Activated T-helper 1 cell treated with anti-CD3 and anti-CD28 coated beads, Interleukin-2, amount 50 U/mL, for 16 hours (primary cell): Measurements from ENCODE around the gene RBFA.

Source experiments
- DNase-seq, 2 donors: peaks; one replicate each; pipeline ENCODE4 v3.0.0-alpha.2; 2020; ENCODE audit warnings: low read depth in 1 of 2, low spot score in 1 of 2

The RBFA gene

DNA sequence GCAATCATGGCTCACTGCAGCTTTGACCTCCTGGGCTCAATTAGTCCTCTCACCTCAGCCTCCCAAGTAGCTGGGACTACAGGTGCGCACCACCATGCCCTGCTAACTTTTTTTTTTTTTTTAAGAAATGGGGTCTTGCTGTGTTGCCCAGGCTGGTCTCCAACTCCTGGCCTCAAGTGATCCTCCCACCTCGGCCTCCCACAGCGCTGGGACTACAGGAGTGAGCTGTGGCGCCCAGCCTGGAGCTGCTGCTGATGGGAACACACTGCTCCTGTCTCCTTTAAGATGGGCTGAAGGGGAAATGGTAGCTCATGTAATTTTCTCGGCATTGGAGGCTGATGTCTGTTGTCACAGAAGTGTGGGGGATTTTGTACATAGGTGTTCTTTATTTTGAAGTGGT lies 39.9 kb downstream of the RBFA start:
- DNase-seq, result no peak

DNA sequence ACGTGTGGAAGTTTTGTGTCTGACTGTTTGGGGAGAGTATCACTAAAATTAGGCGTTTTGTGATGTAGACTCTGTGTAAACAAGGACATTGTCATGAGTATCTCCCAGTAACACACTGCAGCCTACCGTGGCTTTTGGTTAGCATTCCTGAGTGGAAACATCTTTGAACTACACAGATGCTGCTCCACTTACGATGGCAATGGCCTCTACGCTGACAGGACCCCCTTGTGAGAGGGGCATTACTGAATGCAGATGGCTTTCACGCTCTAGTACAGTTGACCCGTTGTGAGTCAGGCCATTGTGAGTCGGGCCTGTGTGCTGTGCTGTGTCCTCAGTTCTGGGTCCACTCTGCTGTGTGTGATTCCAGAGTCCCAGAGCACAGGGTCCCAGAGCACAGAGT lies 40.5 kb downstream of the RBFA start:
- DNase-seq, result no peak

DNA sequence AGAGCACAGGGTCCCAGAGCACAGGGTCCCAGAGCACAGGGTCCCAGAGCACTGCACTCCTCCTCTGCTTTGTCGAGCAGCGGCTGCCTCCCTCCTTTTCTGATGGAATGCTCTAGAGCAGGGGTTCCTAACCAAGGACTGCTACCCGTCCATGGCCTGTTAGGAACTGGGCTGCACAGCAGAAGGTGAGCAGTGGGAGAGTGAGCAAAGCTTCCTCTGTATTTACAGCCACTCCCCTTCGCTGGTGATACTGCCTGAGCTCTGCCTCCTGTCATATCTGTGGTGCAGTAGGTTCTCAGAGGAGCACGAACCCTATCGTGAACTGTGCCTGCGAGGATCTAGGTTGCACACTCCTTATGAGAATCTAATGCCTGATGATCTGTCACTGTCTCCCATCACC lies 41.7 kb downstream of the RBFA start:
- DNase-seq, result no peak

DNA sequence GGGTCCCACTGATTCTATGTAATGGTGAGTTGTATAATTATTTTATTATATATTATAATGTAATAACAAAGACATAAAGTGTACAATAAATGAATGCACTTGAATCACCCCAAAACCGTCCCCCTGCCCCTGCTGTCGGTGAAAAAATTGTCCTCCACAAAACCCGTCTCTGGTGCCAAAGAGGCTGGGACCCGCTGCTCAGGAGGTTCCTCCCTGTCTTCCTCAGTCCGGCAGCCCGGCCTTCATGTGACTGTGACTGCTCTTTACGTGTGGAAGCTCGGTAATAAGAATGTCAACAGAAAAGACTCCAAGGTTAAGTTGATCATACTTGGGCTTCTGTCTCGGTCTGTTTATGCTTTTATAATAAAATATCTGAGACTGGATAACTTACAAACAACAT lies 42.1 kb downstream of the RBFA start:
- no peak for DNase-seq

DNA sequence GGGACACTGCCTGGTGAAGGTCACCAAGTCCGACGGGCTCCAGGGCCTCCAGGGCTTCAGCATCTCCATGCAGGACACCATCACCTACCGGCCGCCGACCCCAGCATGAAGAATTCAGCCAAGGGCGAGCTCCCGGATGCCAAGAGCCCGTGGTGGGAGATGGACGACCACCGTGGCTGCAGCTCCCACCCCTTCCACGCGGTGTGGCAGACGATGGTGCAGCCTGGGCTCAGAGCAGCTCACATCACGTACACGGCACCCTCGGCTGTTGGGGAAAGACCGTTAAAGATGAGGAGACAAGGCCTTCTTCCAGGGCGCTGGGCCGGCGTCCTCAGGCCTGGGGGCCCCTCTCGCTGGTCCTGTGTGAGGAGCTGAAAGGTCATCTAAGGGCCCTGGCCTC lies 43.6 kb downstream of the RBFA start:
- no peak for DNase-seq
